KOPT-K1 (cell line): ENCODE results near the gene INTS6.

ENCODE experiments used
- H3K27ac ChIP-seq: fragments of 200-600 bp; sonication (generic); 2 replicates; pipeline ENCODE4 v1.5.1; 2016; ENCODE audit warnings: antibody characterized with exemption, mild to moderate bottlenecking, low read depth, low read length; ENCODE audit not compliant: poor library complexity, severe bottlenecking
- H3K36me3 ChIP-seq: fragments of 200-600 bp; sonication (generic); 2 replicates; pipeline ENCODE4 v1.5.1; 2017; ENCODE audit warnings: antibody characterized with exemption, mild to moderate bottlenecking, low read length, moderate library complexity; ENCODE audit not compliant: insufficient read depth
- H3K9me3 ChIP-seq: fragments of 200-600 bp; sonication (generic); 2 replicates; pipeline ENCODE4 v1.5.1; 2017; ENCODE audit warnings: antibody characterized with exemption, low read length, mild to moderate bottlenecking; ENCODE audit not compliant: insufficient read depth, poor library complexity, severe bottlenecking

Gene INTS6, protein sequence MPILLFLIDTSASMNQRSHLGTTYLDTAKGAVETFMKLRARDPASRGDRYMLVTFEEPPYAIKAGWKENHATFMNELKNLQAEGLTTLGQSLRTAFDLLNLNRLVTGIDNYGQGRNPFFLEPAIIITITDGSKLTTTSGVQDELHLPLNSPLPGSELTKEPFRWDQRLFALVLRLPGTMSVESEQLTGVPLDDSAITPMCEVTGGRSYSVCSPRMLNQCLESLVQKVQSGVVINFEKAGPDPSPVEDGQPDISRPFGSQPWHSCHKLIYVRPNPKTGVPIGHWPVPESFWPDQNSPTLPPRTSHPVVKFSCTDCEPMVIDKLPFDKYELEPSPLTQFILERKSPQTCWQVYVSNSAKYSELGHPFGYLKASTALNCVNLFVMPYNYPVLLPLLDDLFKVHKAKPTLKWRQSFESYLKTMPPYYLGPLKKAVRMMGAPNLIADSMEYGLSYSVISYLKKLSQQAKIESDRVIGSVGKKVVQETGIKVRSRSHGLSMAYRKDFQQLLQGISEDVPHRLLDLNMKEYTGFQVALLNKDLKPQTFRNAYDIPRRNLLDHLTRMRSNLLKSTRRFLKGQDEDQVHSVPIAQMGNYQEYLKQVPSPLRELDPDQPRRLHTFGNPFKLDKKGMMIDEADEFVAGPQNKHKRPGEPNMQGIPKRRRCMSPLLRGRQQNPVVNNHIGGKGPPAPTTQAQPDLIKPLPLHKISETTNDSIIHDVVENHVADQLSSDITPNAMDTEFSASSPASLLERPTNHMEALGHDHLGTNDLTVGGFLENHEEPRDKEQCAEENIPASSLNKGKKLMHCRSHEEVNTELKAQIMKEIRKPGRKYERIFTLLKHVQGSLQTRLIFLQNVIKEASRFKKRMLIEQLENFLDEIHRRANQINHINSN

DNA sequence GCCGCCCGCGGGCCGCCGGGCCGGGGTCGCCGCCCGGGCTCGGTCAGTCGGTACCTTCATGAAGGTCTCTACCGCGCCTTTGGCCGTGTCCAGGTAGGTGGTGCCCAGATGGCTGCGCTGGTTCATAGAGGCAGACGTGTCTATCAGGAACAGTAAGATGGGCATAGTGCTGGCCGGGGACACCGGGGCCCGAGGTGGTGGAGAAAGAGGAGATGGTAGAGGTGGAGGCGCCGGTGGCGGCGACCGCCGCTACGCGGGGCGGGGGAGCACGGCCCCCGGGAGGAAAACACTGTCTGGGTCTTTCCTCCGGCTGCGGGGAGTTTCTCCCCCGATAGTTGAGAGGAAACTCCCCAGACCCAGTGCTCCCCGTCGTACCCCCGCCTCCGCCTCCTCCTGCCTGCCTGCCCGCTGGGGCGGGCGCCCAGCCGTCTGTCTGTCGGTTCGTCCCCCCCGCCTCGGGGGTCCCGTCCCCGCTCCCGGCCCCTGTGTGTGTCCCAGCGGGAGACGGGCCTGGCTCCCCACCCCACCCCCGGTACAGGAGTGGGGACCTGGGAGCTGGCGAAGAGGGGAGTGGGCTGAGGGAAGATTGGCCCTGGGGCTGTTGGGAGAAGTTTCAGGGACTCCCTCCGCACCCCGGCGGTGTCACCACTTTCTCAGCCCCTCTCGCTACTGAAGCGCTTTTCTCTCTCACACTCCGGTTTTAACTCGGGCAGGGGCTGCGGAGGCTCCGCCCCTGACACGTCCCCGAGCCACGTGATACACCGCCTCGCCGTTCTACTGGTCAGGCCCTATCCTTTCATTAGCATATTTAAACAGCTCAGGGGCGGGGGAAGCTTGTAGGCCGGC lies at the start of gene INTS6:
Gene INTS6 (minus strand): TSS at position 676 of the 846 bp plus-strand sequence. CDS start 511 bp downstream, at position 165.
- Histone ChIP-seq H3K36me3 (peaks cover 49% of the 10 kb centered on the region), H3K9me3 (peaks cover 14% of the 10 kb centered on the region), H3K27ac (peak within 1 kb of the TSS; percentile 95)

DNA sequence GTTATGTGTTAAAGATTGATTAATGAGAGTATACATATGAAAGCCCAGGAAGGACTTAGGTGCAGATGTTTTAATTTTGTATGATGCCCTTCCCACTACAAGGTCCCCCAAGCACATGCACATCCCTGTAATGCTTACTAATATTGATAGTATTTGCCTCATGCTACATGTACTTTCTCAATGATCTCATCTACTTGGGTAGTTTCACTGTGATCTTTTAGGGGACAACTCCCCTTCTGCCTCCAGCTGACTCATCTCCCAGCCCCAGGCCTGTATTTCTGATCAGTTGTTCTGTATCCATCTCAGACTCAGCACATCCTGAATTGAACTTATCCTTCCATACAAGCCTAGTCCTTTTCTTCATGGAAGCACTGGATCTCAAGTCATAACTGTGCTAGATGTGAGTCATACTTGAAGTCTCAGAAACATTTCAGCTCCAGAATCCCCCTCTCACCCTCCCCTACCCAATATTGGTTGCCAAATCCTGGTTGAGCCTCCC lies 49.4 kb upstream of the INTS6 start:
- no peaks in the 10 kb centered on the region for H3K36me3 ChIP-seq
- no peaks in the 10 kb centered on the region for H3K9me3 ChIP-seq
- H3K27ac ChIP-seq, result no peak overlapping the region

DNA sequence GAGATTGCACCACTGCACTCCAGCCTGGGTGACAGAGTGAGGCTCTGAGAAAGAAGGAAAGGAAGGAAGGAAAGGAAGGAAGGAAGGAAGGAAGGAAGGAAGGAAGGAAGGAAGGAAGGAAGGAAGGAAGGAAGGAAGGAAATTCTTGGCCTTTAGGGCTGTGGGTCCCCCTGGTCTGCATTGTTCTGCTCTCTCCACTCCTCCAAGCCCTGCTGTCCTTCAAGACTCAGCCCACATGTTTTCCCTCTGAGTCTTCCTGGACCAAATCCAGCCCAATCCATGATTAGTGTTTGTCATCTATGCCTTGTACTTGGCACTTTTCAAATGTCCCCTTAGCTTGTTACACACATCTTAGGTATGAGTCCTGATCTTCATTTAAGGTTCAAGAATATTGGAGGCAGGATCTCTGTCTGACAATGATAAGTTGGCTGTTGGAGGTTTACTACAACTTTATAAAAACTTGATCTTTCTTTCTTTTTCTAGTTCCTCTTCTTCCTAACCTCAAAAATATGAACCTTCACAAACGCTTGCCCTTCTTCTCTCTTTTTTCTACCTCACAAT lies 48.8 kb upstream of the INTS6 start:
- no peak overlapping the region for H3K27ac ChIP-seq
- no peaks in the 10 kb centered on the region for H3K9me3 ChIP-seq
- no peaks in the 10 kb centered on the region for H3K36me3 ChIP-seq

DNA sequence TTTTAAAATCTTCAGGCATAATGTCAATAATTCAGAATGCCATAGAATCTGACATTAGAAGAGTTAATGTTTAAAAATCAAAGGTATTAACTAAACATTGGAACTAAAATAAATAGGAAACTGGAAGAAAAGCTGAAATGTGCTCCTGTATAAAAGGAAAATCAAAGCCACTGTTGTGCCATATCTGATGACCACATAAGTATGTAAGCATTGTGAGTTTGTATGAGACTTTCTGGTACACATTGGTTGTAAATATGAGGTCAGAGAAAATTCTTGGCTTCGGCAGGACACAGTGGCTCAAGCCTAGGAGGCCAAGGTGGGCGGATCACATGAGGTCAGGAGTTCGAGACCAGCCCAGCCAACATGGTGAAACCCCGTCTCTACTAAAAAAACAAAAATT lies 48.3 kb upstream of the INTS6 start:
- Histone ChIP-seq H3K27ac (no peak overlapping the region), H3K9me3 (no peaks in the 10 kb centered on the region), H3K36me3 (no peaks in the 10 kb centered on the region)

DNA sequence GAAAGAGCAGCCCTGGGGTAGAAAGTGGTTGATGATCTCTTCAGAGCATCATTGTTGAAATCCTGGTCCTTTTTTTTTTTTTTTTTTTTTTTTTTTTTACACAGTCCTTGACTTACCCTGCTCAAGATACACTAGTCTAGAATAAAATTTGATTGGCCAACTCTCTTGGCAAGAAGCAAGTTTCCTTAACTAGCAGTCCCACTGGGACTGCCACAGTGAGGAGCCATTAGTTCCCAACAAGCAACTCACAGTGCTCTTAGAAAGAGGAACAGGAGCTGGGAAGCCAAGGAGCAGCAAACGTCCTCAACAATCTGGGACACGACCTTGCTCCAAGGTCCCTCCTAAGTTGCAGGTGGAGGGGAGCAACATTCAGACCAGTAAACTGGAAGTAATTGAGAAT lies 47.9 kb upstream of the INTS6 start:
- Histone ChIP-seq H3K9me3 (no peaks in the 10 kb centered on the region), H3K36me3 (no peaks in the 10 kb centered on the region), H3K27ac (no peak overlapping the region)

DNA sequence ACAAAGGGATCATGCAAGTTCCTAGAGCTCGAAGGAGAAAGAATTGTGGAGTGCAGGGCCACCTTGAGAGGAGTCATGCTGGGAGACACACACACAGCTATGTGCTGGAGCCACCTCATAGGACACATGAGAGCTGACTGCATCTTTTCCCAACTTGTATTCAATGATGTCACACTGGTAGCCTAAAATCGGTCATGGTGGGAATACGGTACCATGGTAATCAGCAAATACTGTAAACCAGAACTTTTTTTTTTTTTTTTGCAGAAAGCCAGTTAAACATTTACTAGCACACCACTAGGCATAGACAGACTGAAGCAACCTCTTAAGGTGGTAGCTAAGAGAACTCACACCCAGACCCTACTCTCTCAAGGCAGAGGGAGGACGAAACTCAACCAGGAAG lies 47.0 kb upstream of the INTS6 start:
- Histone ChIP-seq H3K9me3 (no peaks in the 10 kb centered on the region), H3K36me3 (no peaks in the 10 kb centered on the region), H3K27ac (no peak overlapping the region)

DNA sequence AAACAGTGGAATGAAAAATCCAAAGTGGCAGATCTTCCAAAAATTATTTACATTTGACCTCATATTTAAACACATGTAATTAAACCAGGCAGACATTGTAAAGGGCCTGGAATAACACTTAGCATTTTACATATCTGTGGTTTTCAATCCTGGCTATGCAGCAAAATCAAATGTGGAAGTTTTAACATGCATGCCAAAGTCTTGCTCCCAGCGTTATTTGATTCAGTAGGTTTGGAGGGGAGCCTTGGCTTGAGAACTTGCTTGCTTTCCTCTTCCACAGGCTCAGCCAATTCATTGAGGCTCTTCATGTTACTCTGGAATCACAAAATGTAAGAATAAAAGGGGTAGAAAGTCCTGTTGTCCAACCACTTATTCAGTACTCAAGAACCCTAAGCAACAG lies 42.5 kb upstream of the INTS6 start:
- no peaks in the 10 kb centered on the region for H3K9me3 ChIP-seq
- H3K36me3 ChIP-seq, result no peaks in the 10 kb centered on the region
- H3K27ac ChIP-seq, result no peak overlapping the region

DNA sequence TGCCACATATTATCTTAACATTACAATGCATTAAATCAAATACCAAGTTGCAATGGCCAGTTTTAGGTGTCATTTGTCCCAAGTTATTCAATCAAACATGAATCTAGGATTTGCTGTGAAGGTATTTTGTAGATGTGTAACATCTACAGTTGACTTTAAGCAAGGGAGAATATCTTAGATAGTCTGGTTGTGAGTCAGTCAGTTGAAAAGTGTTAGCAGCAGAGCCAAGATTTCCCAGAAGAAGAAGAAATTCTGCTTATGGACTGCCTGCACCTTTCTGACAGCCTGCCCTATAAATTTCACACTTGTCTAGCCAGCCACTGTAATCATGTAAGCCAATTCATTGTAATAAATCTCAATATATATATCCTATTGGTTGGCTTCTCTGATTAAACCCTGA lies 41.3 kb upstream of the INTS6 start:
- no peaks in the 10 kb centered on the region for H3K9me3 ChIP-seq
- no peak overlapping the region for H3K27ac ChIP-seq
- no peaks in the 10 kb centered on the region for H3K36me3 ChIP-seq

DNA sequence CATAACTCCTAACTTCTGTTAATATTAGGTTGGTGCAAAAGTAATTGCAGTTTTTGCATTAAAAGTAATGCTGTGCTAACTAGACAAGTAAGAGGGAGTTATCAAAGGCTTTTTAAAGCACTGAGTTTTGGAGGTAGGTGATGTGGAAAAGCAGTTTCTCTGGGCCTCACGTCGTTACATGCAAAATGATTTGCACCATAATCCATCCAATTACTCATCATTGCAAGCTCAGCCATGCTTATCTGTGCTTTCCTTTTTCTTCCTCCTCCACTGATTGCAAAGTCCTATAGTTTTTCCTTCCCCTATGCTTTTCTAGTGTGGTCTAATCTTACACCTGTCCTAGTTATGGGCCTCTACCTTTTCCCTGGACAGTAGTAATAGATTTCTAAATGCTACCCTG lies 35.4 kb upstream of the INTS6 start:
- Histone ChIP-seq H3K27ac (no peak overlapping the region), H3K36me3 (no peaks in the 10 kb centered on the region), H3K9me3 (no peaks in the 10 kb centered on the region)

DNA sequence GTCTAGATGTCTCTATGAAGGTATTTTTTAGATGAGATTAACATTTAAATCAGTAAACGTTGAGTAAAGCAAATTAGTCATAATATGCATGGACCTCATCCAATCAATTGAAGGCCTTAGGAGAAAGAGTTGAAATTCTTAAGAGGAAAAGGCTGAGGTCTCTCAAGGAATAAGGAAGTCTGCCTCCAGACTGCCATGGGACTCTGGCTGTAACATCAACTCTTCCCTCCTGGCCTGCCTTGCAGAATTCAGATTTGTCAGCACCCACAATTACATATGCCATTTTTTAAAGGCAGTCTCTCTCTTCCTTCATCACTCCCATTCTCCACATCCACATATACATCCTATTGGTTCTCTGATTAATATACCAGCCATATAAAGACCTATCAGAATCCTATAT lies 28.8 kb upstream of the INTS6 start:
- H3K36me3 ChIP-seq, result no peaks in the 10 kb centered on the region
- no peak overlapping the region for H3K27ac ChIP-seq
- H3K9me3 ChIP-seq, result no peaks in the 10 kb centered on the region

DNA sequence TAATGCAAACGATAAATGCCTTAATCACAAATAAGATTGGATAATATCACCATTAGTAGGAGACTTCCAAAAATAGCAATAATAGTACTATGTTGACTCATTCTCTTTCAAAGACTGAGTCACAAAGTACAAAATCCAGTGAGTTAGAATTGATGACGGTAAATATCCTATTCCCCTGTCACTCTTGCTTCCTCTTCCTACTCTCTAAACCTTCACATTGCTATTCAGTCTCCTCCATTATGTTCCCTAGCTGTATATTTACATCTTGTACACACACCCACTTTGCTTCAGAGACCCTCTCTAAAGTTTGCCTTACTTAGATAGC lies 26.3 kb upstream of the INTS6 start:
- H3K9me3 ChIP-seq, result no peaks in the 10 kb centered on the region
- no peaks in the 10 kb centered on the region for H3K36me3 ChIP-seq
- no peak overlapping the region for H3K27ac ChIP-seq

DNA sequence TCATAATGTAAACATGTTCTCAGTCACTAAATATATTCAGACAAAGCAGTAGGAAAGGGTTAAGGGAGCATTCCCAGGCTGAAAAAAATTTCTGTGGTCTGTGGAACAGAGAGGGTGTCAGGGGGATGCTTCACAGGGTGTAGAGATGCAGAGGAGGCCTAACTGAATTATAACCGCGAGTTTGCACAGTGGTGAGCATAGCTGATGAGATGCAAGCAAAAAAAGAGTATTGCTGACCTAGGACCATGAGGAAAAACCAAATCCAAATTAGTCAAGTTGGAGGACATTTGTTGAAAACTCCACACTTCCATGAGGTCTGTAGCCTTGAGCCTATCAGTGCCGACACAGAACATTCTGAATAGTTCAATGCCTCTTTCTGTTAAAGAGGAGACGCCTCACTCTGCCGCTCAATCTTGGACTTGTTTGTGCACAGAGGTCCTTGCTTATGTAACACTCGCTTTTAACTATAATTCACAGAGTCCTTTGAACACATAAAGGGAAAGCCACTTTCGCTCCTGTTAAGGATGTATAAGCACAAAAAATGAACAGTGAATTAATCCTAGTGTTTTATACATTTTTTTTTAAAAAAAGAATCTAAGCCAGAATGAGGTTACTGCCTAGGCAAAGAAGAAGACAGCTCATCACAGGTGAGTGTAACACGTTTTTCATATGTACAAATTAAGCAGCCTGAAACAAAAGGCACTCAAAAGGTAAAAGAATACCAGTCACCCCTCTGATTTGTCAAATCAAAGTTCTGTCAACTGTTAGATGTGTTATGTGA lies 25.8 kb upstream of the INTS6 start:
- H3K27ac ChIP-seq, result no peak overlapping the region
- no peaks in the 10 kb centered on the region for H3K36me3 ChIP-seq
- H3K9me3 ChIP-seq, result no peaks in the 10 kb centered on the region

DNA sequence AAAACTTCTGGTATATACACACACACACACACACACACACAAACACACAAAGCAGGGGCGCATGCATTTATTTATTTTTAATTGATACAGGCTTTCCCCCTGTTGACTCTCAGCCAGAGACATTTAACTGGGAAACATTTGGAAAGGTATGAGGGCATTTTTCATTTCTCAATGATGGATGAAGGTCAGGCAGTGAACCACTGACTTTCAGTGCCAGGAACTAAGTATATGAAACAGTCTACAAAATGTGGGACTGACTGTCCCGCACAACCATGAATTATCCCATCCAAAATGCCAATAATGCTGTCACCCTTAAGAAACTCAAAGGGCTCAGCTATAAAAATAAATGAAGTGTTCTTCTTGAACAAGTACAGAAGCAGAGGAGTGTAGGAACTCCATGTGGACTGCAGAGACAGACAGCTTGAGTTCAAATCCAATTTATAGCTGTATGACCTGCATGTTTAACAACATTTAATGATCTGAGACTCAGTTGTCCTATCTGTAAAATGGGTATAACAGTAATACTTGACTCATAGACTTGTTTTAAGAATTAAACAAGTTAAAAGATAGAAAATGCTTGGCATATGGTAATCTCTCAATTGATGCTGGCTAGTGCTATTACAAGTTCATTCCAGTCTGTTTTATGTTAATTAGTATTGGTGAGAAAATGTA lies 25.0 kb upstream of the INTS6 start:
- H3K27ac ChIP-seq, result no peak overlapping the region
- no peaks in the 10 kb centered on the region for H3K9me3 ChIP-seq
- H3K36me3 ChIP-seq, result no peaks in the 10 kb centered on the region

DNA sequence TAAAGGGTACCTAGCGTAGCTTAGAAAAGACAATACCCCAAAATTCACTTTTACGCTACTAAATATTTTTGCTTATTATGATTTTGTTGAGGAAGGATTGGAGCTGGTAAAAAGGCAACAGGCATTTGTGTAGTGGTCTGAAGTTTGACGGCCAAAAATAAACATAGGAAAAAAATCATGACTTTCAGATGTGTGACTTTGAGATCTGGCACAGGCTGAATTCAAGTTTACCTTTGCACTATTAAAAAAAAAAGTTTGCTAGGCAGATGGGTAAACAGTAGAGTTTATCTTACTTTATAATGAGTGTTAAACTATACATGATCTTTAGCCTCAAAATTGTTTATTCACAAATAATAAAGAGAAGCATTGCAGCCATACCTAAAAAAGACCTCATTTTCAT lies 24.3 kb upstream of the INTS6 start:
- Histone ChIP-seq H3K36me3 (no peaks in the 10 kb centered on the region), H3K27ac (no peak overlapping the region), H3K9me3 (no peaks in the 10 kb centered on the region)
